Measurements from ENCODE around the gene LDHAL6B.

LDHAL6B gene

GRCh38 chr15:59178151-59178695, 28.4 kb upstream of the LDHAL6B start:
- DNase-seq = no peak

- no peak for DNase-seq
These were observed 26.9 kb upstream of the LDHAL6B start for GRCh38 chr15:59179717-59180116.

GRCh38 chr15:59180945-59181600, 25.6 kb upstream of the LDHAL6B start:
- no peak for DNase-seq

GRCh38 chr15:59185725-59186124, 20.9 kb upstream of the LDHAL6B start:
- no peak for DNase-seq

GRCh38 chr15:59186501-59186900, 20.1 kb upstream of the LDHAL6B start:
- DNase-seq = no peak

GRCh38 chr15:59189241-59189640, 17.4 kb upstream of the LDHAL6B start:
- no peak for DNase-seq

- no peak for DNase-seq
These were observed 16.4 kb upstream of the LDHAL6B start for GRCh38 chr15:59190291-59190690.

GRCh38 chr15:59191855-59192237, 14.8 kb upstream of the LDHAL6B start:
- DNase-seq = no peak

- DNase-seq = no peak
These were observed 11.9 kb upstream of the LDHAL6B start for GRCh38 chr15:59194639-59195325.

GRCh38 chr15:59196416-59196815, 10.2 kb upstream of the LDHAL6B start:
- no peak for DNase-seq

GRCh38 chr15:59197454-59197853, 9.2 kb upstream of the LDHAL6B start:
- no peak for DNase-seq

- DNase-seq = no peak
These were observed 6.8 kb upstream of the LDHAL6B start for GRCh38 chr15:59199626-59200465.

GRCh38 chr15:59200560-59200959, 6.1 kb upstream of the LDHAL6B start:
- DNase-seq = no peak

- DNase-seq = no peak
These were observed 3.6 kb upstream of the LDHAL6B start for GRCh38 chr15:59203008-59203407.

- DNase-seq = no peak
These were observed 3.0 kb upstream of the LDHAL6B start for GRCh38 chr15:59203657-59204056.

GRCh38 chr15:59205839-59206622, 612 bp upstream of the LDHAL6B start:
- no peak for DNase-seq

- DNase-seq = no peak
These were observed 2.1 kb downstream of the LDHAL6B start for GRCh38 chr15:59208613-59209249.

- DNase-seq = no peak
These were observed 3.5 kb downstream of the LDHAL6B start for GRCh38 chr15:59210186-59210585.

- DNase-seq = no peak
These were observed 10.3 kb downstream of the LDHAL6B start for GRCh38 chr15:59216911-59217310.

GRCh38 chr15:59217876-59218498, 11.3 kb downstream of the LDHAL6B start:
- no peak for DNase-seq

- no peak for DNase-seq
These were observed 12.1 kb downstream of the LDHAL6B start for GRCh38 chr15:59218710-59219109.
